Measurements from ENCODE around the gene DOK6.

DNA sequence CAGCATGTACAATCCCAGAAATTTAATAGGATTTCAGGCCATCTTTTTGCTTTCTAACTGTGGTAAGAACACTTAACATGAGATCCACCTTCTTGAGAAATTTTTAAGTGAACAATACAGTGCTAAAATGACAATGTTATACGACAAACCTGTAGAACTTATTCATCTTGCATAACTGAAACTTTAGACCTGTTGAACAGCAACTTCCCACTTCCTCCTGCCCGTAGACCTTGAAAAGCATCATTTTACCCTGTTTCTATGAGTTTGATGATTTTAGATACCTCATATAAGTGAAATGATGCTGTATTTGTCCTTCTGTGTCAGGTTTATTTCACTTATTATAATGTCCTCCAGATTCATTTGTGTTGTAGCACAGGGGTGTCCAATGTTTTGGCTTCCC is 418.8 kb downstream of the DOK6 start:
- no peak for TF ChIP-seq POLR2AphosphoS5 (IDR thresholded peaks at IDR 0.05; ENCODE audit: low read depth, low read length)
- TF ChIP-seq, protein P1, sequence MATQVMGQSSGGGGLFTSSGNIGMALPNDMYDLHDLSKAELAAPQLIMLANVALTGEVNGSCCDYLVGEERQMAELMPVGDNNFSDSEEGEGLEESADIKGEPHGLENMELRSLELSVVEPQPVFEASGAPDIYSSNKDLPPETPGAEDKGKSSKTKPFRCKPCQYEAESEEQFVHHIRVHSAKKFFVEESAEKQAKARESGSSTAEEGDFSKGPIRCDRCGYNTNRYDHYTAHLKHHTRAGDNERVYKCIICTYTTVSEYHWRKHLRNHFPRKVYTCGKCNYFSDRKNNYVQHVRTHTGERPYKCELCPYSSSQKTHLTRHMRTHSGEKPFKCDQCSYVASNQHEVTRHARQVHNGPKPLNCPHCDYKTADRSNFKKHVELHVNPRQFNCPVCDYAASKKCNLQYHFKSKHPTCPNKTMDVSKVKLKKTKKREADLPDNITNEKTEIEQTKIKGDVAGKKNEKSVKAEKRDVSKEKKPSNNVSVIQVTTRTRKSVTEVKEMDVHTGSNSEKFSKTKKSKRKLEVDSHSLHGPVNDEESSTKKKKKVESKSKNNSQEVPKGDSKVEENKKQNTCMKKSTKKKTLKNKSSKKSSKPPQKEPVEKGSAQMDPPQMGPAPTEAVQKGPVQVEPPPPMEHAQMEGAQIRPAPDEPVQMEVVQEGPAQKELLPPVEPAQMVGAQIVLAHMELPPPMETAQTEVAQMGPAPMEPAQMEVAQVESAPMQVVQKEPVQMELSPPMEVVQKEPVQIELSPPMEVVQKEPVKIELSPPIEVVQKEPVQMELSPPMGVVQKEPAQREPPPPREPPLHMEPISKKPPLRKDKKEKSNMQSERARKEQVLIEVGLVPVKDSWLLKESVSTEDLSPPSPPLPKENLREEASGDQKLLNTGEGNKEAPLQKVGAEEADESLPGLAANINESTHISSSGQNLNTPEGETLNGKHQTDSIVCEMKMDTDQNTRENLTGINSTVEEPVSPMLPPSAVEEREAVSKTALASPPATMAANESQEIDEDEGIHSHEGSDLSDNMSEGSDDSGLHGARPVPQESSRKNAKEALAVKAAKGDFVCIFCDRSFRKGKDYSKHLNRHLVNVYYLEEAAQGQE (IDR thresholded peaks at IDR 0.05; ENCODE audit: insufficient read depth in 1 of 2, low read depth in 2 of 2, low read length in 2 of 2), result no peak

All from PFSK-1 (cell line).